IMR-90 (cell line): Measurements from ENCODE around the gene MIEN1. TPM values are rescaled to one million over a fixed set of nuclear protein-coding genes. Genes with fewer than 3 reads are reported as not detected.

Experiments
- ATAC-seq: fragments of 200-7000 bp; cut with Tn5 transposase; 2 replicates; pipeline ENCODE4 v1.9.1; 2020; ENCODE audit warnings: low read depth, mild to moderate bottlenecking, moderate library complexity
- BruUV-seq: library from RNA; stranded (reverse); fragments of 400-500 nt; replicated peaks from 2 replicates; lab custom pipeline; 2021; lab: Mats Ljungman, UMichigan
- CTCF ChIA-PET: fragments of 300-600 bp; formaldehyde crosslinking; extraction: SDS; loops from one replicate; lab custom pipeline; 2021; ENCODE audit warnings: antibody characterized with exemption; lab: Yijun Ruan, JAX
- POLR2A ChIA-PET: fragments of 300-600 bp; sonication (Branson Sonifier 250); formaldehyde crosslinking; loops from one replicate; lab custom pipeline; 2022; ENCODE audit warnings: antibody characterized with exemption; ENCODE audit not compliant: unreplicated experiment; lab: Charles Lee
- DNase-seq: peaks from one replicate; pipeline ENCODE4 v3.0.0; 2013
- H2AFZ ChIP-seq: replicated peaks from 2 replicates; pipeline ENCODE3; 2013; ENCODE audit warnings: low read length, mild to moderate bottlenecking; ENCODE audit not compliant: poor library complexity
- H2AK5ac ChIP-seq: 2 replicates; pipeline ENCODE4 v1.6.1; 2013; ENCODE audit warnings: low read depth, low read length, inconsistent platforms
- H2AK9ac ChIP-seq: replicated peaks from 2 replicates; pipeline ENCODE3; 2013; ENCODE audit warnings: mild to moderate bottlenecking, low read depth, low read length, moderate library complexity; ENCODE audit not compliant: poor library complexity
- H2BK120ac ChIP-seq: 2 replicates; pipeline ENCODE4 v1.6.1; 2013; ENCODE audit warnings: low read depth, low read length, inconsistent platforms
- H2BK15ac ChIP-seq: 3 replicates; pipeline ENCODE4 v1.6.1; 2013; ENCODE audit warnings: low read depth, low read length, inconsistent platforms
- H2BK20ac ChIP-seq: 2 replicates; pipeline ENCODE4 v1.6.1; 2013; ENCODE audit warnings: low read depth, mild to moderate bottlenecking, inconsistent platforms, low read length, moderate library complexity
- H2BK5ac ChIP-seq: 2 replicates; pipeline ENCODE4 v1.6.1; 2013; ENCODE audit warnings: mild to moderate bottlenecking, low read depth, low read length, inconsistent platforms; ENCODE audit not compliant: poor library complexity, severe bottlenecking
- H3K14ac ChIP-seq: replicated peaks from 2 replicates; pipeline ENCODE4 v1.6.1; 2013; ENCODE audit warnings: low read depth, low read length, inconsistent platforms
- H3K18ac ChIP-seq: 2 replicates; pipeline ENCODE4 v1.6.1; 2013; ENCODE audit warnings: low read depth, low read length, control low read depth
- H3K23ac ChIP-seq: 2 replicates; pipeline ENCODE4 v1.6.1; 2013; ENCODE audit warnings: low read depth, low read length, inconsistent platforms
- H3K27ac ChIP-seq: 2 replicates; pipeline ENCODE4 v1.5.1; 2013; ENCODE audit warnings: mild to moderate bottlenecking, control low read depth, low read length; ENCODE audit not compliant: insufficient read depth
- H3K27me3 ChIP-seq: 2 replicates; pipeline ENCODE4 v1.6.1; 2013; ENCODE audit warnings: low read length; ENCODE audit not compliant: control insufficient read depth, insufficient read depth
- H3K36me3 ChIP-seq: 2 replicates; pipeline ENCODE4 v1.6.1; 2013; ENCODE audit warnings: low read length, mixed read lengths; ENCODE audit not compliant: control insufficient read depth, insufficient read depth
- H3K4ac ChIP-seq: 2 replicates; pipeline ENCODE4 v1.6.1; 2013; ENCODE audit warnings: low read depth, low read length, inconsistent platforms
- H3K4me1 ChIP-seq: 2 replicates; pipeline ENCODE4 v1.6.1; 2013; ENCODE audit warnings: low read length, mixed read lengths; ENCODE audit not compliant: control insufficient read depth, insufficient read depth
- H3K4me2 ChIP-seq: 2 replicates; pipeline ENCODE4 v1.6.1; 2013; ENCODE audit warnings: low read depth, mild to moderate bottlenecking, control low read depth, low read length, moderate library complexity
- H3K4me3 ChIP-seq: 2 replicates; pipeline ENCODE4 v1.5.1; 2013; ENCODE audit warnings: low read depth, mild to moderate bottlenecking, control low read depth, low read length, moderate library complexity; ENCODE audit not compliant: insufficient read depth
- H3K56ac ChIP-seq: 2 replicates; pipeline ENCODE4 v1.6.1; 2013; ENCODE audit warnings: low read length, inconsistent platforms; ENCODE audit not compliant: insufficient read depth; ENCODE audit errors: extremely low read depth
- H3K79me1 ChIP-seq, 2 experiments: 2 replicates each; pipeline ENCODE4 v1.6.1; 2013; ENCODE audit warnings: low read length in 2 of 2, inconsistent platforms in 1 of 2, low read depth in 1 of 2
- H3K9ac ChIP-seq: 2 replicates; pipeline ENCODE4 v1.6.1; 2013; ENCODE audit warnings: low read depth, low read length, control low read depth
- H3K9me1 ChIP-seq: 2 replicates; pipeline ENCODE4 v1.6.1; 2013; ENCODE audit warnings: low read length, inconsistent platforms; ENCODE audit not compliant: insufficient read depth
- H3K9me3 ChIP-seq: 2 replicates; pipeline ENCODE4 v1.6.1; 2013; ENCODE audit warnings: low read length; ENCODE audit not compliant: control insufficient read depth, insufficient read depth
- H4K20me1 ChIP-seq: 2 replicates; pipeline ENCODE4 v1.6.1; 2013; ENCODE audit warnings: low read length, inconsistent platforms; ENCODE audit not compliant: insufficient read depth
- H4K5ac ChIP-seq: 2 replicates; pipeline ENCODE4 v1.6.1; 2013; ENCODE audit warnings: mild to moderate bottlenecking, low read depth, low read length, control low read depth
- H4K8ac ChIP-seq, 2 experiments: 2 replicates each; pipeline ENCODE4 v1.6.1; 2013; ENCODE audit warnings: low read depth in 2 of 2, low read length in 2 of 2, control low read depth in 1 of 2, inconsistent platforms in 1 of 2
- H4K91ac ChIP-seq: 2 replicates; pipeline ENCODE4 v1.6.1; 2013; ENCODE audit warnings: low read depth, low read length, inconsistent platforms; ENCODE audit not compliant: insufficient read depth
- CEBPB ChIP-seq: IDR thresholded peaks from 2 replicates; pipeline ENCODE4 v1.6.1; 2012; ENCODE audit warnings: low read depth, low read length, improper control_type of control experiment
- CTCF ChIP-seq: conservative IDR thresholded peaks from 2 replicates; pipeline ENCODE4 v1.5.1; 2012; ENCODE audit warnings: mild to moderate bottlenecking, low read depth, low read length, improper control_type of control experiment
- ELK1 ChIP-seq: fragments of 150-350 bp; IDR thresholded peaks from 2 replicates; pipeline ENCODE4 v1.6.1; 2016; ENCODE audit warnings: low read depth, mild to moderate bottlenecking, low read length, moderate library complexity, borderline replicate concordance
- MAZ ChIP-seq: IDR thresholded peaks from 2 replicates; pipeline ENCODE4 v1.6.1; 2012; ENCODE audit warnings: low read depth, mild to moderate bottlenecking, low read length, improper control_type of control experiment, moderate library complexity, borderline replicate concordance
- POLR2A ChIP-seq: IDR thresholded peaks from 2 replicates; pipeline ENCODE4 v1.6.1; 2012; ENCODE audit warnings: mild to moderate bottlenecking, low read depth, low read length
- RCOR1 ChIP-seq: IDR thresholded peaks from 2 replicates; pipeline ENCODE4 v1.6.1; 2012; ENCODE audit warnings: mild to moderate bottlenecking, low read length, improper control_type of control experiment; ENCODE audit not compliant: insufficient replicate concordance
- RFX5 ChIP-seq: IDR thresholded peaks from 2 replicates; pipeline ENCODE4 v1.8.0; 2012; ENCODE audit warnings: low read depth, mild to moderate bottlenecking, low read length, moderate library complexity
- SMC3 ChIP-seq: fragments of 150-350 bp; IDR thresholded peaks from 2 replicates; pipeline ENCODE4 v1.6.1; 2016; ENCODE audit warnings: low read depth, mild to moderate bottlenecking, antibody characterized with exemption, low read length, moderate library complexity
- USF2 ChIP-seq: fragments of 150-350 bp; IDR thresholded peaks from 2 replicates; pipeline ENCODE4 v1.6.1; 2017; ENCODE audit warnings: mild to moderate bottlenecking, antibody characterized with exemption, low read length, low read depth
- WGBS, 2 experiments: methylation state at CpG; one replicate each; pipeline versions ENCODE4 v1.1.5 to v1.1.7; 2013; ENCODE audit warnings: missing lambda C conversion rate in 2 of 2; ENCODE audit not compliant: insufficient read length in 1 of 2; ENCODE audit errors: extremely low coverage in 2 of 2; 5-methylcytosine and 5-hydroxymethylcytosine counted together
- dilution Hi-C: fragments of 300-500 bp; cut with HindIII; formaldehyde crosslinking; loops from one replicate; pipeline ENCODE4 v1.14.3; 2018; ENCODE audit warnings: low sequenced_read_pairs; ENCODE audit not compliant: unreplicated experiment
- in situ Hi-C: fragments of 300-500 bp; cut with MboI; formaldehyde crosslinking; loops from 3 replicates; pipeline ENCODE4 v1.14.3; 2019; ENCODE audit warnings: low sequenced_read_pairs, inconsistent platforms, mixed read lengths
- intact Hi-C: fragments of 100-400 bp; cut with micrococcal nuclease; formaldehyde crosslinking; loops from 2 replicates; pipeline ENCODE4 v1.10.0; 2022
- polyA plus RNA-seq, 3 experiments: library from polyadenylated mRNA; depleted of rRNA; stranded (reverse); fragments of >200 nt; gene quantifications; 2 replicates each; pipeline ENCODE4 v1.2.3, GENCODE V29; 2012; ENCODE audit warnings: low replicate concordance in 1 of 3
- total RNA-seq: library from RNA; depleted of rRNA; stranded (reverse); fragments of >200 nt; gene quantifications from 2 replicates; pipeline ENCODE4 v1.2.3, GENCODE V29; 2012

The MIEN1 gene
- total and polyA plus RNA-seq, 2 of the 4 experiments (the other 2 are of a cell fraction) = 20.3 to 75.6 TPM

- Histone ChIP-seq H3K27me3 (no peaks in the 10 kb centered on the region), H3K23ac (no peak overlapping the region), H3K9me1 (no peaks in the 10 kb centered on the region), H3K18ac (no peak overlapping the region), H2BK120ac (no peak overlapping the region), H3K14ac (no peak overlapping the region), H2BK20ac (no peak overlapping the region), H3K27ac (no peak overlapping the region), H3K4me2 (no peak overlapping the region), H2AK9ac (no peak overlapping the region), H3K4ac (no peak overlapping the region), H3K79me1 (no peaks in the 10 kb centered on the region), H2AFZ (no peak overlapping the region), H3K9me3 (no peaks in the 10 kb centered on the region), H2BK5ac (no peak overlapping the region), H4K5ac (no peak overlapping the region), H3K9ac (no peak overlapping the region), H4K8ac (no peak overlapping the region), H2BK15ac (no peak overlapping the region), H3K56ac (no peak overlapping the region), H3K4me3 (no peak overlapping the region), H3K4me1 (no peaks in the 10 kb centered on the region), H4K91ac (no peak overlapping the region), H2AK5ac (no peak overlapping the region), H3K36me3 (peaks cover 56% of the 10 kb centered on the region), H4K20me1 (no peaks in the 10 kb centered on the region)
- dilution Hi-C loops = no loop called here
- ChIA-PET POLR2A (no interaction called here), CTCF (no interaction called here)
- DNase-seq (no peak), ATAC-seq (no peak)
- WGBS, 2 experiments = 100% methylated on average over 1 of the region's 7 CpGs; no CpG with 5 or more reads in 1 of the 2 experiments
- BruUV-seq = no TSS peak
- in situ Hi-C loops = no loop called here
- TF ChIP-seq CTCF (no peak), SMC3 (no peak), ELK1 (no peak), MAZ (no peak), CEBPB (no peak), USF2 (no peak), RFX5 (no peak), RCOR1 (no peak), POLR2A (no peak)
- intact Hi-C loops = no loop called here
These were observed 10.6 kb downstream of the MIEN1 start for GRCh38 chr17:39719563-39720355.
